A549 (cell line): ENCODE data around the gene CD4.

Source experiments
- HDAC2 ChIP-seq: fragments of 200-600 bp; sonication (generic); IDR thresholded peaks from 2 replicates; pipeline ENCODE4 v1.6.1; 2016
- POLR2A ChIP-seq: IDR thresholded peaks from 2 replicates; pipeline ENCODE4 v1.6.1; 2012; ENCODE audit warnings: mild to moderate bottlenecking, low read length

- TF ChIP-seq HDAC2 (no peak), POLR2A (no peak)
These were observed 27.3 kb downstream of the CD4 start for GRCh38 chr12:6816598-6816997.
